Measurements from ENCODE around the gene CD99.
"Not testable (repeated sequence)": the region's sequence is repeated elsewhere in the genome, so short reads cannot be mapped to it uniquely, and the experiment has no call there.

The CD99 gene, protein sequence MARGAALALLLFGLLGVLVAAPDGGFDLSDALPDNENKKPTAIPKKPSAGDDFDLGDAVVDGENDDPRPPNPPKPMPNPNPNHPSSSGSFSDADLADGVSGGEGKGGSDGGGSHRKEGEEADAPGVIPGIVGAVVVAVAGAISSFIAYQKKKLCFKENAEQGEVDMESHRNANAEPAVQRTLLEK

GRCh38 chrX:2690856-2691542, at the start of gene CD99:
TSS of gene CD99 (plus strand) at chrX:2691295. CDS start at chrX:2691361, 66 bp downstream.
- no peak for DNase-seq

DNA sequence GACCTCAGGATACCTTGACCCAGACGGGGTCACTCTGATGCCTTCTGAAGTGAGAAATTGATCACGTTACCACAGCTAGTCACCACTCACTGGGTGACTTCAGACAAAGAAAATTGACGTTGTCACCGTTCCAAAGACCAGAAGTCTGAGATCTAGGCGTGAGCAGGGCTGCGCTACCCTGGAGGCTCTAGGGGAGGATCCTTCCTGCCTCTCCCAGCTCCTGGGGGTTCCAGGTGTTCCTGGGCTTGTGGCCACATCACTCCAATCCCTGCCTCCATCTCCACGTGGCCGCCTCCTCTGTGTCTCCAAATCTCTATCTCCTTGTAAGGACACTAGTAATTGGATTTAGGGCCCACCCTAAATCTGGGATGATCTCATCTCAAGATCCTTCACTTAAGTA, 48.9 kb upstream of the CD99 start:
- no peak for DNase-seq

GRCh38 chrX:2642791-2643190, 48.3 kb upstream of the CD99 start:
- DNase-seq, result no peak

DNA sequence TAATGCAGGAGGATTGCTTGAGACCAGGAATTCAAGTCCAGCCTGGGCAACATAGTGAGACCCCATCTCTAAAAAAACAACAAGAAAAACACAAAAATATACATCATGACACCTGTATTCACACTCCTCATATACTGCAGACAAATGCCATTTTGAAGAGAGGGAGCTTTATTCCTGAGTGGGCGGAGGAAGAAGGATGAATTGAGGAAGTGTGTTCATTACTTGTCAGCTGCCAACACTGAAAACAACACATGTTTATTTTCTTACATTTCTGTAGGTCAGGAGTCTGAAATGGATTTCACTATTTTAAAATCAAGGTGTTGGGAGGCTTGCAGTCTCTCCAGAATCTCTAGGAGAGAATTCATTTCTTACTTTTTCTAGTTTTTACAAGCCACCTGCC, 47.2 kb upstream of the CD99 start:
- no peak for DNase-seq

DNA sequence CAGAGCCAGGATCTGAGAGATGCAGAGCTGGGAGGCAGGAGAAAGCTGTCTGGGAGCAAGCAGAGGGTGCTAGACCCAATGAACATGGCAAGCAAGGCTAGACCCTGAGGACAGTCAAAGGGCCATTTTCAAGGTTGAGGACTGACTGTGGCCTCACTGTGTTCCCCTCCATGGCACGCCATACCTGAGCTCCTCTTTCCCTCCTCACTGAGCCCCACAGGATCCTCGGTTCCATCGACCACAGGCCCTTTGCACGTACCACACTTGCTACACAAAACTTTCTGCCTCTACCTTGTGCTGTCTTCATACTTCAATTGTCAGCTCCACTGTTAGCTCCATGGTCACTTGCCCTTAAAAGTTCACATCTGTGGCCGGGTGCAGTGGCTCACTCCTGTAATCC, 45.5 kb upstream of the CD99 start:
- no peak for DNase-seq

DNA sequence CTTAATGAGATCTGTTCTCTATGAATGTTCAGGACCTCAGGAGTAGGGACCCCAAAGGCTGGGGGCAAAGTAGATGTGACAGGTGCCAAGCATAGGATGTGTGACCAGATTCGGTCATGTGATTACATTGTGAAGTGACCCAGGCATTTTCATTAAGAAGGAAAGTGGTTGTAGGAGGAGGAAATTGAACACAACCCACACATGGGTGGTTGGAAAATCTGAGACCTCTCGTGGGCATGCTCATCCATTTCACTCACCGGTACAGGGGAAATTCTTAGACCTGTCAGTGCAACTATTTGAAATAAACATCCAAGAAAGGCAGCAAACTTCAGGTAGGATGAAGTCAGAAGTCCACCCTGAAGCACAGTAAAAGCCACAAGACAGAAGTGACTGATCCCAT, 43.5 kb upstream of the CD99 start:
- DNase-seq, result no peak

DNA sequence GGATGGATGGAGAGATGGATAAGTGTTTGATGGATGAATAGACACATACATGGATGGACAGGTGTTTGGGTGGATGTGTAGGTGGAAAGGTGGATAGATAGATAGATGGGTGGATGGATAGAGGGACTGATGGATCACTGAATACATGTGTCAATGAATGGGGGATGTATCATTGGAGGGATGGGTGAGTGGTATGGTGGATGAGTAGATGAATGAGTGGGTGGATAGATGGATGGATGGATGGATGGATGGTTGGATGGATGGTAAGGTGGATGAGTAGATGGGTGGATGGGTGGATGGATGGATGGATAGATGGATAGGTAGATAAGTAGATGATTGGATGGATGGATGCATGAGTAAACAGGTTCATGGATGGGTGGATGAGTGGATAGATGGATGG, 41.1 kb upstream of the CD99 start:
- no peak for DNase-seq

DNA sequence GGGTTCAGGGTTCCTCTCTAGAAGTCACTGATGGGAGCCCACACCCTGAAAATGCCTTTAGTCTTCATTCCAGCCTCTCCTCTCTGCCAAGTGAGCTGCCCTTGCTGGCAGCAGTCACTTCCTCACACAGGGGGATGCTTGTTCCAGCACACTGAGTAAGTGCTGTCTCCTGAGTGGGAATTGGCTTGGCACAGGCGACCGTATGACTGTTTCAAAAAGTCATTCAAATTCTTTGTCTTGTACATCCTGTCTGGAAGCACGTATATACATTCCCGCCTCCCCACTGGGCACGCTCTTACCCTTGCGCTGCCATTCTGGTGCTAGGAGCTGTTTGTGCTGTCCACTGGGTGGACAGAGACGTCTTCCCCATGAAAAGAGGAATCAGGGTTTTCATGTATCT, 40.2 kb upstream of the CD99 start:
- DNase-seq, result no peak

GRCh38 chrX:2652106-2652505, 39.0 kb upstream of the CD99 start:
- no peak for DNase-seq

DNA sequence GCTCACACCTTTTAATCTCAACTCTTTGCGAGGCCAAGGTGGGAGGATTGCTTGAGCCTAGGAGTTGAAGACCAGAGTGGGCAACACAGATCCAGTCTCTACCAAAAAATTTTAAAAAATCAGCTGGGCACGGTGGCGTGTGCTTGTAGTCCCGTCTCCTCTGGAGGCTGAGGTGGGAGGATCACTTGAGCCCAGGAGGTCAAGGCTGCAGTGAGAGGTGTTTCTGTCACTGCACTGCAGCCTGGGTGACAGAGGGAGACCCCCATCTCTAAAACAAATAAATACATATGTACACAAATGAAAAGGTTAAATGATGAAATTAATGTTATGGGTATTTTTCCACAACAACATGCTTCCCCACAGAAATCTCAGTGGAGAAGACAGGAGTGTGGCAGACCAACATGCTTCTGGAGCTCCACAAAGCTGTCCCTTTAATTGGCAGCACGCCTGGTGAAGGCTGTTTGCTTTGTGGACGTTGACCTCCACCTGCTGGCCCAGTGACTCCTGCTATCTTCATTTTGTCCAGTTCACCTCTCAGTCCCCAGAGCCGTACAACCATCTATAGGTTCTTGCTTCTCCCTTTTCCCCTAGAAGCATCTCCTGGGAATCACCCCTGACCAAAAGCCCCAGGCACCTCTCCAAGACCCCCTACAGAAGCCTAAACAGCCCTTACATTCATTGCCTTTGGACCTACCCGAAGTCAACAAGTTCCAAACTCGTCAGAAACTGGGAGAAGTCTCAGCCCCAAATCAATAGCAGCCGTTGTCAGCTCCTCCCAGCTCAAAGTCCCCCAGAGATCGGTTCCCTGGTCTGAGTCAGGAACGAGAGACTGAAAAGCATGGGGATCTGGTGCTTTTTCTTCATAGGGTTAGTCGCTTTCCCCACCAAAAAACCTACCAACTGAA, 36.4 kb upstream of the CD99 start:
- no peak for DNase-seq

GRCh38 chrX:2656257-2656836, 34.7 kb upstream of the CD99 start:
- no peak for DNase-seq

DNA sequence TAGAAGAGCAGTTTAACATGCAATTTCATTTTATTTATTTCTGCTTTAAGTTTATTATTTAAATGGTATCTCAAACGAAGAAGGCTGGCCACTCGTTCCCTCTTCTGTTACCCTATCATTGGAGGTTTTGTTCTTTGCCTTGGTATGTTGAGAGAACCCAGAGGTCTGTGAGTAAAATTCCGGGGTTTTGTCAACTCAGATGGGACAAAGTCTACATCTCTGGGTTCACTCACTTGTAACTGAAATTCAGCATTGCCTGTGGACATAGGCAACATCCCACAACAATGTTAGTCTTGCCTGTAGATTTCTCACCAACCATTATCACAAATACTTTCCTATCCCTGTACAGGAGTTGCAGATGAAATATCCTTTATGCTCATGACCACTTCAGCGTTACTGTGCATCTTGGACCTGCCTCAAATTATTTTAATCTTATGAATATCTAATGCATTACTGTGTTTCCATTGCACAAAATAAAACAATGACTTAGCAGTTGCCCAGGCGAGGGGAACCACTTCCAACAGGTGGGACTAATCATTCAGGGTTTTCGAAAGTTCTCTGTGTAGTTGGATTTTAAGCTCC, 33.5 kb upstream of the CD99 start:
- DNase-seq, result no peak

DNA sequence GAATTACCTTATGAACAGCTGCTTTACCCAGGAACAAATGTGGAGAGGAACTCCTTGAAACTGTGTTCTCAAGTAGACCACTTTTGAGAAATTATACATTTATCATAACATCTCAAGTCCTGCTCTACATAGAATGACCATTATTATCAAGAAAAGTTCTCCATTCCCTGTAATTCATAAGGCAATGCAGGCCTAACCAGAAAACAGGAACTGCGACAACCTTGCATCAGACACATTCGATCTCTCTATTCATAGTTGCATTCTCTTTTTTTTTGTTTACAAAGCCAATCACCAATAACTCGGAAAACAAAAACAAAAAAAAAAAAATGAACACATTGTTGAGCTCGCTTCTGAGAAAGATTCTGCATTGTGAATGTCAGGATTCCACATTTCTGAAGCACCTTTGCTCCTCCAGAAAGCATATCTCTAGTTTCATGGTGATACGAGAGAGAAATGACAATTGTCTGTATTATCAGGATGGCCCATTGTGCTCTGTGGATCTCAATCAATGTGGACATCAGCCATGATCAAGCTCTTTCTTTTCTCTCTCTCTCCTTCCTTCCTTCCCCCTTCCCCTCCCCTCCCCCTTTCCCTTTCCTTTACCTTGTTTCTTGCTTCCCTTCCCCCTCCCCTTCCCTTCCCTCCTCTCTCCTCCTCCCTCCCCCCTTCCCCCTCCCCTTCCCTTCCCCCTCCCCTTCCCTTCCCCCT, 32.4 kb upstream of the CD99 start:
- DNase-seq, result no peak

GRCh38 chrX:2662586-2662985, 28.5 kb upstream of the CD99 start:
- no peak for DNase-seq

DNA sequence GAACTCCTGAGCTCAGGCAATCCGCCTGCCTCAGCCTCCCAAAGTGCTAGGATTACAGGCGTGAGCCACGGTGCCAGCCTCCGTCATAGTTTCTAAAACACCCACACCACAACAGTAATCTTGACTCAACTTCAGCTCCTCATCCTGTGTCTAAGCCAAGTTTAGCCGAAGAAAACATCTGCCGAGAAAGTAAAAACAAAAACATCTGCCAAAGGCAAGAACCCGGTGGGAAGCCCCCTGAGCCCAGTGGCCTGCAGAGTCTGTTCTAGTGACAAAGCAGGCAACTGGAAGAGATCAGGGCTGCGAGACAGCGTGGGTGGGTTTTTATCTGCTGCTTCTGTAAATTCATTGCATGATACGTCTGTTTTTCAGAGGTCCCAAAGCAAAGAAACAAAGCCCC, 26.6 kb upstream of the CD99 start:
- no peak for DNase-seq

GRCh38 chrX:2665387-2666304, 25.4 kb upstream of the CD99 start:
- DNase-seq, result no peak

DNA sequence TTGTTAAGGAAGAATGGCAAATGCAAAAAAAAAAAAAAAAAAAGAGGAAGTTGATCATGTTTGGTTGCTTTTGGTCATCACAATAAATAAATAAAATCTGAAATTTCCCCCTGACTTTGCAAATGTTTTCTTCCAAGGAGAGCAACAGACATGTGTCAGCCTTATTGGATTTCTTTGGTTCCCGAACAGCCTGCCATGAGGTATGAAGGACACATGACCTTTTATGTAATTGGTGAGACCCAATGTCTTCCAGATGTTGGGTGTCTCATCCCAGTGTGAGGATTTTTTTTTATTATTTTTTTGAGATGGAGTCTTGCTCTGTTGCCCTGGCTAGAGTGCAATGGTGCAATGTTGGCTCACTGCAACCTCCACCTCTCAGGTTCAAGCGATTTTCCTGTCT, 24.6 kb upstream of the CD99 start:
- no peak for DNase-seq

DNA sequence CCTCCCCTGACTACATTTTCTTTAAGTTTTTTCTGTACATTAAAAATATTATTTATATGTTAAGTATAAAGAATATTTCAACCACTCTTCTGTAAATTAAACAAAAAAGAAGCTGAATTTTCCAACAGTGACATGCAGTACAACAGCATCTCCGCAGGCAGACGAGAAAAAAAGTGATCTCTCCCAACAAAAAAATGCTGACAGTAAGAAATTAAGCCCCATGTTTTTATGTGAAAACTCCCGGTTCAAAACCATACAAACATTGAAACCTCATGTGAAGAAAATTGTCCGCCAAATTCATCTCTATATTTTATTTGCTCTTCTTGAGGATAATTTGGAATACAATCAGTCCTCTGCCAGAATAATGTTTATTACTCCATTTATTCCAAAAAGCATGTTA, 20.1 kb upstream of the CD99 start:
- no peak for DNase-seq

- no peak for DNase-seq
These were observed 19.0 kb upstream of the CD99 start for GRCh38 chrX:2672084-2672483.

DNA sequence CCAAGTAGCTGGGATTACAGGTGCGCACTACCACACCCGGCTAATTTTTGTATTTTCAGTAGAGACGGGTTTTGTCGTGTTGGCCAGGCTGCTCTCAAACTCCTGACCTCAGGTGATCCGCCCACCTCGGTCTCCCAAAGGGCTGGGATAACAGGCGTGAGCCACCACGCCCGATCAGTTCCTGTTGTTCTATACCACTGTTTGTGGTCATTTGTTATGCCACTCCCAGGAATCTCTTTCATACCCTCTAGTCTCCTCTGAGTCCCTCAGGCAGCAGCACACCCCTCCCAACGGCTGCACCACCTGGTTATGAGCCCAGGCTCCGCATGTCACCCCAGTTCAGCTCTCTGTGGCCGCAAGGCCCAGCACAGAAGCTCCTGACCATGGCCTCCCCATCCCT, 17.5 kb upstream of the CD99 start:
- DNase-seq, result no peak

GRCh38 chrX:2675657-2676200, 15.4 kb upstream of the CD99 start:
- not testable (repeated sequence) for DNase-seq

Measured in NCI-H1436 (cell line).